HepG2 (cell line): ENCODE data around the gene WTAP. TPM values are rescaled to one million over a fixed set of nuclear protein-coding genes. Genes with fewer than 3 reads are reported as not detected.

ENCODE experiments used
- DDIT3 ChIP-seq: sonication (generic); formaldehyde crosslinking; IDR thresholded peaks from 2 replicates; pipeline ENCODE4 v1.4.0; 2020; ENCODE audit warnings: mild to moderate bottlenecking, missing genetic modification reagents
- FOXK1 ChIP-seq: sonication (generic); formaldehyde crosslinking; IDR thresholded peaks from 2 replicates; pipeline ENCODE4 v1.4.0; 2020; ENCODE audit warnings: low read depth, missing genetic modification reagents, borderline replicate concordance
- HDAC6 ChIP-seq: fragments of 200-600 bp; sonication (generic); IDR thresholded peaks from 2 replicates; pipeline ENCODE4 v1.7.0; 2017; ENCODE audit warnings: mild to moderate bottlenecking, antibody characterized with exemption, low read length, low read depth
- HMG20B ChIP-seq: conservative IDR thresholded peaks from 2 replicates; pipeline ENCODE4 v1.6.1; 2016; ENCODE audit warnings: missing genetic modification reagents, missing compliant biosample characterization
- HNRNPK ChIP-seq: fragments of 200-400 bp; formaldehyde crosslinking; IDR thresholded peaks from 2 replicates; pipeline ENCODE4 v1.6.1; 2018; ENCODE audit warnings: low read length, low read depth, moderate library complexity, mild to moderate bottlenecking; ENCODE audit not compliant: poor library complexity, severe bottlenecking
- KLF13 ChIP-seq: sonication (generic); formaldehyde crosslinking; IDR thresholded peaks from 2 replicates; pipeline ENCODE4 v1.4.0; 2020; ENCODE audit warnings: mild to moderate bottlenecking, missing genetic modification reagents
- NFIB ChIP-seq: sonication (generic); formaldehyde crosslinking; IDR thresholded peaks from 2 replicates; pipeline ENCODE4 v1.9.0; 2021; ENCODE audit warnings: missing genetic modification reagents, mild to moderate bottlenecking, borderline replicate concordance
- RFX1 ChIP-seq: fragments of 450-650 bp; IDR thresholded peaks from 2 replicates; pipeline ENCODE4 v1.6.1; 2017
- SCMH1 ChIP-seq: sonication (generic); formaldehyde crosslinking; IDR thresholded peaks from 2 replicates; pipeline ENCODE4 v1.9.0; 2021; ENCODE audit warnings: missing genetic modification reagents, mild to moderate bottlenecking, borderline replicate concordance
- SNRNP70 ChIP-seq: fragments of 200-400 bp; formaldehyde crosslinking; IDR thresholded peaks from 2 replicates; pipeline ENCODE4 v1.6.1; 2017; ENCODE audit warnings: mild to moderate bottlenecking, low read depth, low read length, moderate library complexity
- TAF1 ChIP-seq: sonication (generic); formaldehyde crosslinking; IDR thresholded peaks from 2 replicates; pipeline ENCODE4 v1.4.0; 2020; ENCODE audit warnings: missing genetic modification reagents
- TMF1 ChIP-seq: sonication (generic); formaldehyde crosslinking; IDR thresholded peaks from 2 replicates; pipeline ENCODE4 v1.8.1; 2022; ENCODE audit warnings: low read depth, missing genetic modification reagents
- ZFP37 ChIP-seq: sonication (generic); formaldehyde crosslinking; IDR thresholded peaks from 2 replicates; pipeline ENCODE4 v1.4.0; 2020; ENCODE audit warnings: missing genetic modification reagents, borderline replicate concordance
- ZGPAT ChIP-seq: IDR thresholded peaks from 2 replicates; pipeline ENCODE4 v1.6.1; 2016; ENCODE audit warnings: mild to moderate bottlenecking
- ZNF292 ChIP-seq: sonication (generic); formaldehyde crosslinking; IDR thresholded peaks from 2 replicates; pipeline ENCODE4 v1.8.1; 2022; ENCODE audit warnings: mild to moderate bottlenecking, low read depth, missing genetic modification reagents, borderline replicate concordance
- ZNF317 ChIP-seq: sonication (generic); formaldehyde crosslinking; IDR thresholded peaks from 2 replicates; pipeline ENCODE4 v1.5.0; 2020; ENCODE audit warnings: mild to moderate bottlenecking, missing genetic modification reagents
- ZNF609 ChIP-seq: sonication (generic); formaldehyde crosslinking; IDR thresholded peaks from 2 replicates; pipeline ENCODE4 v1.4.0; 2020; ENCODE audit warnings: mild to moderate bottlenecking, missing genetic modification reagents, borderline replicate concordance
- ZNF766 ChIP-seq: sonication (generic); formaldehyde crosslinking; IDR thresholded peaks from 2 replicates; pipeline ENCODE4 v1.5.0; 2020; ENCODE audit warnings: missing genetic modification reagents, borderline replicate concordance
- ZSCAN22 ChIP-seq: sonication (generic); formaldehyde crosslinking; IDR thresholded peaks from 2 replicates; pipeline ENCODE4 v1.4.0; 2020; ENCODE audit warnings: mild to moderate bottlenecking, missing genetic modification reagents
- polyA plus RNA-seq, 8 experiments: library from polyadenylated mRNA; depleted of rRNA in 3 of 8; stranded (reverse) in 7 of 8; unstranded in 1 of 8; fragments of >200 nt; fragmentation: Illumina TruSeq in 4 of 8; extraction: Trizol in 4 of 8; gene quantifications; 2 replicates each; pipeline versions ENCODE4 v1.2.1 to v1.2.3, GENCODE V29; 2011 to 2016; ENCODE audit warnings: low read depth in 4 of 8, missing spikeins in 1 of 8, mixed read lengths in 1 of 8; ENCODE audit not compliant: insufficient read depth in 1 of 8
- total RNA-seq, 5 experiments: library from RNA; depleted of rRNA; stranded (reverse); fragments of >200 nt; fragmentation: Illumina TruSeq; extraction: Trizol; gene quantifications; 2 replicates each; pipeline ENCODE4 v1.2.3, GENCODE V29; 2016; ENCODE audit warnings: low read depth in 1 of 5
- TF ChIP-seq, protein P1 (sequence below): sonication (generic); formaldehyde crosslinking; IDR thresholded peaks from 2 replicates; pipeline ENCODE4 v1.4.0; 2020; ENCODE audit warnings: mild to moderate bottlenecking, missing genetic modification reagents
- TF ChIP-seq, protein P2 (sequence below): IDR thresholded peaks from 2 replicates; pipeline ENCODE4 v1.6.1; 2016; ENCODE audit warnings: missing genetic modification reagents, missing compliant biosample characterization

WTAP gene
- total and polyA plus RNA-seq, 2 of the 13 experiments (the other 11 are each of a cell fraction or from before 2014, with no cell fraction given) = 31.6 to 167 TPM

GRCh38 chr6:159693128-159693893 lies 34.0 kb upstream of the WTAP start, which contains the start of gene SOD2 (continued):
- TF ChIP-seq, protein P1, sequence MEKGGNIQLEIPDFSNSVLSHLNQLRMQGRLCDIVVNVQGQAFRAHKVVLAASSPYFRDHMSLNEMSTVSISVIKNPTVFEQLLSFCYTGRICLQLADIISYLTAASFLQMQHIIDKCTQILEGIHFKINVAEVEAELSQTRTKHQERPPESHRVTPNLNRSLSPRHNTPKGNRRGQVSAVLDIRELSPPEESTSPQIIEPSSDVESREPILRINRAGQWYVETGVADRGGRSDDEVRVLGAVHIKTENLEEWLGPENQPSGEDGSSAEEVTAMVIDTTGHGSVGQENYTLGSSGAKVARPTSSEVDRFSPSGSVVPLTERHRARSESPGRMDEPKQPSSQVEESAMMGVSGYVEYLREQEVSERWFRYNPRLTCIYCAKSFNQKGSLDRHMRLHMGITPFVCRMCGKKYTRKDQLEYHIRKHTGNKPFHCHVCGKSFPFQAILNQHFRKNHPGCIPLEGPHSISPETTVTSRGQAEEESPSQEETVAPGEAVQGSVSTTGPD (CRISPR knock-in tag) = peak; percentile 90
- TF ChIP-seq TAF1 (peak; percentile 98), ZGPAT (CRISPR knock-in tag) (peak; percentile 93), DDIT3 (CRISPR knock-in tag) (0 out of 2 replicates have a peak, but pooled peaks have one; percentile 41), ZNF609 (peak; percentile 84), FOXK1 (CRISPR knock-in tag) (peak; percentile 7), KLF13 (CRISPR knock-in tag) (no peak), SNRNP70 (no peak), HMG20B (CRISPR knock-in tag) (peak; percentile 59), ZNF766 (peak; percentile 17; the same call in 1 of the 2 replicates), RFX1 (no peak), ZNF317 (CRISPR knock-in tag) (peak; percentile 90), TMF1 (CRISPR knock-in tag) (peak; percentile 90), ZSCAN22 (CRISPR knock-in tag) (no peak), HNRNPK (peak; percentile 88), ZNF292 (CRISPR knock-in tag) (peak; percentile 25; the same call in 1 of the 2 replicates), HDAC6 (no peak), SCMH1 (CRISPR knock-in tag) (no peak), NFIB (CRISPR knock-in tag) (no peak), ZFP37 (CRISPR knock-in tag) (peak; percentile 71; the same call in 1 of the 2 replicates)
- TF ChIP-seq, protein P2, sequence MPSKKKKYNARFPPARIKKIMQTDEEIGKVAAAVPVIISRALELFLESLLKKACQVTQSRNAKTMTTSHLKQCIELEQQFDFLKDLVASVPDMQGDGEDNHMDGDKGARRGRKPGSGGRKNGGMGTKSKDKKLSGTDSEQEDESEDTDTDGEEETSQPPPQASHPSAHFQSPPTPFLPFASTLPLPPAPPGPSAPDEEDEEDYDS (CRISPR knock-in tag) = peak; percentile 96
